Measurements from ENCODE around the gene HIP1. TPM values are rescaled to one million over a fixed set of nuclear protein-coding genes. Genes with fewer than 3 reads are reported as not detected.
"Not testable (repeated sequence)": the region's sequence is repeated elsewhere in the genome, so short reads cannot be mapped to it uniquely, and the experiment has no call there.

HIP1 gene
- polyA plus RNA-seq, 1 of the 3 experiments (the other 2 are of a cell fraction): 11.3 TPM

DNA sequence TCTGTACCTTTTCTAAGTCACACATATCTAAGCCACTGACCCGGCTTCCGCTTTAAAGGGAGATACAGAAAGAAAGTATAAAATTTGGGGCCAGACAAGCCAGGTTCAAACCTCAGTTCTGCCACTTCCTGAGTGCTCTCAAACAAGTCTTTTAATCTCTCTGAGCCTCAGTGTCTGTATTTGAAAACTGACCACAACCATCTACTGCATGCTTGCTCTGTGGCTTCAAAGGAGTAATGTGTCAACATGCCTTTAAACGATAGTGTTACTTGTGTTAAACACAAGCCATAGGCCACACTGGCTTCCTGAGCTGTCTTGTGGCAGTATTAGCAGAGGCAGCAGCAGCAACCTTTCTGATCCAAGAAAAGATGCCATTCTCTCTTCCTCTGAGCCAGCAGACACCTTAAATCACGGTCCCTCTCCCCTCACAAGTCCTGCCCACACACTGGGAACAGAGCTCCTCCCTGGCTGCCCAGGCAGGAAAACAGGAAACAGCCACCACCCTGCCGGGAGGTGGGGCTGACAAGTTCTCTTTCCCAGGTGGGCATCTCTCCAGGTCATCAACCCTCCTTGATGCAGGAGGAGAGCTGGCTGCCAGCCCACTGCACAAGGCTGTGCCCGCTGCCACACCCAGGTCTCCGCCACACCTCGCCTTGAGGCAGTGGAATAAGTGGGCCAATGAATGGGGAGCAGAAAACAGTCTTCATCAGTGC is 10.7 kb downstream of the HIP1 start:
- Histone ChIP-seq H4K20me1 (ENCODE audit: insufficient read depth) (no peaks in the 10 kb centered on the region), H3K27me3 (ENCODE audit: insufficient read depth) (no peaks in the 10 kb centered on the region), H3F3A (replicated peaks; ENCODE audit: insufficient read depth) (peaks cover 13% of the 10 kb centered on the region), H3K36me3 (replicated peaks in 1 of 2; ENCODE audit: control insufficient read depth in 1 of 2, insufficient read depth in 2 of 2, low read length in 1 of 2) (no peaks in the 10 kb centered on the region), H3K9ac (no peak overlapping the region), H3K79me2 (ENCODE audit: insufficient read depth) (no peaks in the 10 kb centered on the region), H3K9me2 (no peaks in the 10 kb centered on the region), H3K27ac (ENCODE audit: low read depth in 2 of 2, low read length in 1 of 2) (no peak overlapping the region), H3K9me3 (no peaks in the 10 kb centered on the region), H3K4me3 (ENCODE audit: low read depth in 2 of 2, low read length in 1 of 2) (no peak overlapping the region), H3K4me1 (ENCODE audit: control insufficient read depth in 1 of 2, insufficient read depth in 2 of 2, low read depth in 1 of 2, low read length in 1 of 2) (peaks cover under 1 to 4% of the 10 kb centered on the region in 2 experiments; a peak in 1 of 4 replicates), H2AFZ (ENCODE audit: low read depth) (peak overlapping the region; percentile 0; the same call in 1 of the 2 replicates), H3K4me2 (no peak overlapping the region)
- TF ChIP-seq, protein P1, sequence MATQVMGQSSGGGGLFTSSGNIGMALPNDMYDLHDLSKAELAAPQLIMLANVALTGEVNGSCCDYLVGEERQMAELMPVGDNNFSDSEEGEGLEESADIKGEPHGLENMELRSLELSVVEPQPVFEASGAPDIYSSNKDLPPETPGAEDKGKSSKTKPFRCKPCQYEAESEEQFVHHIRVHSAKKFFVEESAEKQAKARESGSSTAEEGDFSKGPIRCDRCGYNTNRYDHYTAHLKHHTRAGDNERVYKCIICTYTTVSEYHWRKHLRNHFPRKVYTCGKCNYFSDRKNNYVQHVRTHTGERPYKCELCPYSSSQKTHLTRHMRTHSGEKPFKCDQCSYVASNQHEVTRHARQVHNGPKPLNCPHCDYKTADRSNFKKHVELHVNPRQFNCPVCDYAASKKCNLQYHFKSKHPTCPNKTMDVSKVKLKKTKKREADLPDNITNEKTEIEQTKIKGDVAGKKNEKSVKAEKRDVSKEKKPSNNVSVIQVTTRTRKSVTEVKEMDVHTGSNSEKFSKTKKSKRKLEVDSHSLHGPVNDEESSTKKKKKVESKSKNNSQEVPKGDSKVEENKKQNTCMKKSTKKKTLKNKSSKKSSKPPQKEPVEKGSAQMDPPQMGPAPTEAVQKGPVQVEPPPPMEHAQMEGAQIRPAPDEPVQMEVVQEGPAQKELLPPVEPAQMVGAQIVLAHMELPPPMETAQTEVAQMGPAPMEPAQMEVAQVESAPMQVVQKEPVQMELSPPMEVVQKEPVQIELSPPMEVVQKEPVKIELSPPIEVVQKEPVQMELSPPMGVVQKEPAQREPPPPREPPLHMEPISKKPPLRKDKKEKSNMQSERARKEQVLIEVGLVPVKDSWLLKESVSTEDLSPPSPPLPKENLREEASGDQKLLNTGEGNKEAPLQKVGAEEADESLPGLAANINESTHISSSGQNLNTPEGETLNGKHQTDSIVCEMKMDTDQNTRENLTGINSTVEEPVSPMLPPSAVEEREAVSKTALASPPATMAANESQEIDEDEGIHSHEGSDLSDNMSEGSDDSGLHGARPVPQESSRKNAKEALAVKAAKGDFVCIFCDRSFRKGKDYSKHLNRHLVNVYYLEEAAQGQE (IDR thresholded peaks at IDR 0.05; ENCODE audit: low read depth, low read length): no peak
- no peak for TF ChIP-seq TCF12 (IDR thresholded peaks at IDR 0.05)
- no peak for TF ChIP-seq TAF1 (IDR thresholded peaks at IDR 0.05; ENCODE audit: borderline replicate concordance, low read depth, low read length)
- TF ChIP-seq RCOR1 (IDR thresholded peaks at IDR 0.05; ENCODE audit: low read length): no peak
- no peak for TF ChIP-seq FOXM1 (IDR thresholded peaks at IDR 0.05; ENCODE audit: low read depth)
- no peak for DNase-seq
- CTCF ChIA-PET: interaction anchor here (0.6 to 1.1 kb wide), 3 partner anchors 10 to 34 kb away, joined by 3 to 5 read pairs (median 4); no protein-coding TSS in a partner anchor
- POLR2A ChIA-PET: no interaction called here
- WGBS (ENCODE audit: low lambda C conversion rate): 86% methylated on average over 8 of the region's 8 CpGs

DNA sequence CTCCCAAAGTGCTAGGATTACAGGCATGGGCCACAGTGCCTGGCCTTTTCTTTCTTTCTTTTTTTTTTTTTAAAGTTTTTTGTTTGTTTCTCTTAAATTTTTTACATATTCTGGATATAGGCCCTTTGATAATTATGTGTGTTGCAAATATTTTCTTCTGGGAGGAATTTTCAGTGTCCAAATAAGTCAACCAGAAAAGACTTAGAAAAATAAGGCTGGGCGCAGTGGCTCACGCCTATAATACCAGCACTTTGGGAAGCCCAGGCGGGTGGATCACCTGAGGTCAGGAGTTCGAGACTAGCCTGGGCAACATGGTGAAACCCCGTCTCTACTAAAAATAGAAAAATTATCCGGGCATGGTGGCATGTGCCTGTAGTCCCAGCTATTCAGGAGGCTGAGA is 11.4 kb downstream of the HIP1 start:
- H3K27ac ChIP-seq (ENCODE audit: low read depth in 2 of 2, low read length in 1 of 2); H3K27me3 ChIP-seq (ENCODE audit: insufficient read depth); DNase-seq; H3F3A ChIP-seq (replicated peaks; ENCODE audit: insufficient read depth); H3K4me1 ChIP-seq (ENCODE audit: control insufficient read depth in 1 of 2, insufficient read depth in 2 of 2, low read depth in 1 of 2, low read length in 1 of 2); H3K4me3 ChIP-seq (ENCODE audit: low read depth in 2 of 2, low read length in 1 of 2); H4K20me1 ChIP-seq (ENCODE audit: insufficient read depth); H3K79me2 ChIP-seq (ENCODE audit: insufficient read depth); POLR2A ChIA-PET; H3K9me3 ChIP-seq; H3K9ac ChIP-seq; H3K4me2 ChIP-seq; H3K9me2 ChIP-seq; H3K36me3 ChIP-seq (replicated peaks in 1 of 2; ENCODE audit: control insufficient read depth in 1 of 2, insufficient read depth in 2 of 2, low read length in 1 of 2): not testable (repeated sequence)
- CTCF ChIA-PET: interaction anchor here (1.1 to 1.5 kb wide), 2 partner anchors 10 to 35 kb away, joined by 5 read pairs; no protein-coding TSS in a partner anchor
- H2AFZ ChIP-seq (ENCODE audit: low read depth): 0 out of 2 replicates have a peak overlapping the region, but pooled peaks have one; percentile 0
- 94% methylated on average over 6 of the region's 6 CpGs for WGBS (ENCODE audit: low lambda C conversion rate)

DNA sequence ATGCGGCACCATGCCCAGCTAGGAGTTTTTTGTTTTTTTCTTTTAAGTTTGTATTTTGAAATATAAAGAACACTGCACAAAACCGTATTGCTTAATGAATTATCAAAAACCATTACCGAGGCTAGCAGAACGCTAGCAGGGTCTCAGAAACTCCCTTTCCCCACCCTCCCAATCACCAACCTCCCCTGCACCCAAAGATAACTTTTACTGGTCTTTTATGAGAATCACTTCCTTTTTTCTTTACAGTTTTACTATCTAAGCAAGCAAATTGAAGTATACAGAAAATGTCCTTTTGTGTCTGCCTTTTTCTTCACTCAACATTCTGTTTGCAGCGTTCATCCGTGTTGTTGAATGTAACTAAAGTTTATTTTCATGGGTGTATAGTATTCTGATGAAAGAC is 13.4 kb downstream of the HIP1 start:
- H3K9ac ChIP-seq: no peak overlapping the region
- no peak overlapping the region for H3K4me2 ChIP-seq
- H3K9me2 ChIP-seq: no peaks in the 10 kb centered on the region
- no peaks in the 10 kb centered on the region for H3K36me3 ChIP-seq (replicated peaks in 1 of 2; ENCODE audit: control insufficient read depth in 1 of 2, insufficient read depth in 2 of 2, low read length in 1 of 2)
- H3K4me1 ChIP-seq (ENCODE audit: control insufficient read depth in 1 of 2, insufficient read depth in 2 of 2, low read depth in 1 of 2, low read length in 1 of 2): peaks cover 0 to 4% of the 10 kb centered on the region in 2 experiments; a peak in 1 of 4 replicates
- H3K9me3 ChIP-seq: no peaks in the 10 kb centered on the region
- 87% methylated on average over 6 of the region's 6 CpGs for WGBS (ENCODE audit: low lambda C conversion rate)
- ChIA-PET CTCF (no interaction called here), POLR2A (no interaction called here)
- no peak overlapping the region for H2AFZ ChIP-seq (ENCODE audit: low read depth)
- no peak overlapping the region for H3K4me3 ChIP-seq (ENCODE audit: low read depth in 2 of 2, low read length in 1 of 2)
- no peaks in the 10 kb centered on the region for H3K79me2 ChIP-seq (ENCODE audit: insufficient read depth)
- H3K27me3 ChIP-seq (ENCODE audit: insufficient read depth): no peaks in the 10 kb centered on the region
- no peaks in the 10 kb centered on the region for H3F3A ChIP-seq (replicated peaks; ENCODE audit: insufficient read depth)
- no peaks in the 10 kb centered on the region for H4K20me1 ChIP-seq (ENCODE audit: insufficient read depth)
- TF ChIP-seq POLR2AphosphoS5 (IDR thresholded peaks at IDR 0.05; ENCODE audit: low read depth, low read length): no peak
- TF ChIP-seq RXRA (IDR thresholded peaks at IDR 0.05; ENCODE audit: borderline replicate concordance, low read depth): no peak
- TF ChIP-seq YY1 (IDR thresholded peaks at IDR 0.05; ENCODE audit: low read depth): no peak
- no peak for TF ChIP-seq GATA2 (CRISPR knock-in tag; IDR thresholded peaks at IDR 0.05)
- H3K27ac ChIP-seq (ENCODE audit: low read depth in 2 of 2, low read length in 1 of 2): no peak overlapping the region
- DNase-seq: no peak
